Mesendoderm (in vitro differentiated cells): Measurements from ENCODE around the gene CFAP126.
A peak's percentile ranks its signal among the peaks of the same experiment; 100 is the strongest.
"Not testable (repeated sequence)": the region's sequence is repeated elsewhere in the genome, so short reads cannot be mapped to it uniquely, and the experiment has no call there.

Experiments used
- DNase-seq: peaks from one replicate; pipeline ENCODE4 v3.0.0; 2013
- H2AK5ac ChIP-seq: 2 replicates; pipeline ENCODE4 v1.6.1; 2013; ENCODE audit warnings: low read length, inconsistent platforms
- H2BK120ac ChIP-seq: 2 replicates; pipeline ENCODE4 v1.6.1; 2013; ENCODE audit warnings: low read depth, mild to moderate bottlenecking, low read length, moderate library complexity, mixed read lengths
- H2BK15ac ChIP-seq: replicated peaks from 2 replicates; pipeline ENCODE4 v1.6.1; 2013; ENCODE audit warnings: low read depth, mild to moderate bottlenecking, moderate library complexity
- H2BK5ac ChIP-seq: 2 replicates; pipeline ENCODE4 v1.6.1; 2013; ENCODE audit warnings: low read length, inconsistent platforms
- H3K18ac ChIP-seq: 2 replicates; pipeline ENCODE4 v1.6.1; 2013; ENCODE audit warnings: mild to moderate bottlenecking, low read length, mixed read lengths
- H3K23ac ChIP-seq: one replicate; pipeline ENCODE4 v1.6.1; 2013; ENCODE audit warnings: low read length
- H3K27ac ChIP-seq: 2 replicates; pipeline ENCODE4 v1.5.1; 2013; ENCODE audit warnings: low read depth, mild to moderate bottlenecking, inconsistent platforms, low read length, moderate library complexity
- H3K27me3 ChIP-seq: 2 replicates; pipeline ENCODE4 v1.6.1; 2013; ENCODE audit warnings: low read length, control low read depth, mild to moderate bottlenecking, inconsistent platforms; ENCODE audit not compliant: insufficient read depth, poor library complexity
- H3K36me3 ChIP-seq: 2 replicates; pipeline ENCODE4 v1.6.1; 2013; ENCODE audit warnings: low read length, inconsistent platforms; ENCODE audit not compliant: control insufficient read depth, insufficient read depth
- H3K4ac ChIP-seq: one replicate; pipeline ENCODE4 v1.6.1; 2013; ENCODE audit warnings: low read depth, mild to moderate bottlenecking, low read length, moderate library complexity
- H3K4me1 ChIP-seq: 2 replicates; pipeline ENCODE4 v1.6.1; 2013; ENCODE audit warnings: low read depth, low read length, inconsistent platforms; ENCODE audit not compliant: control insufficient read depth
- H3K4me2 ChIP-seq: 2 replicates; pipeline ENCODE4 v1.6.1; 2013; ENCODE audit warnings: low read length
- H3K4me3 ChIP-seq: 2 replicates; pipeline ENCODE4 v1.5.1; 2013; ENCODE audit warnings: mild to moderate bottlenecking, low read length
- H3K56ac ChIP-seq: one replicate; pipeline ENCODE4 v1.6.1; 2013; ENCODE audit warnings: low read length
- H3K79me1 ChIP-seq: 2 replicates; pipeline ENCODE4 v1.6.1; 2013; ENCODE audit warnings: low read length, inconsistent platforms
- H3K79me2 ChIP-seq: 2 replicates; pipeline ENCODE4 v1.6.1; 2013; ENCODE audit warnings: mild to moderate bottlenecking, low read length; ENCODE audit not compliant: control insufficient read depth, insufficient read depth
- H3K9ac ChIP-seq: 2 replicates; pipeline ENCODE4 v1.6.1; 2013; ENCODE audit warnings: low read length, inconsistent platforms
- H4K5ac ChIP-seq: one replicate; pipeline ENCODE4 v1.6.1; 2013; ENCODE audit warnings: low read length
- H4K8ac ChIP-seq: one replicate; pipeline ENCODE4 v1.6.1; 2013; ENCODE audit warnings: low read depth, mild to moderate bottlenecking, control low read depth, low read length, moderate library complexity
- WGBS: extraction: QIAGEN DNeasy Blood & Tissue Kit; methylation state at CpG from one replicate; pipeline ENCODE4 v1.1.7; 2013; ENCODE audit warnings: low lambda C conversion rate, missing lambda C conversion rate; ENCODE audit not compliant: insufficient coverage; ENCODE audit errors: extremely low coverage; 5-methylcytosine and 5-hydroxymethylcytosine counted together

CFAP126 gene

GRCh38 chr1:161407451-161407985, 39.8 kb upstream of the CFAP126 start:
- Histone ChIP-seq H3K9ac (no peak overlapping the region), H2AK5ac (no peak overlapping the region), H2BK120ac (no peak overlapping the region), H3K79me2 (no peaks in the 10 kb centered on the region), H3K4ac (no peak overlapping the region), H3K4me2 (no peak overlapping the region), H3K56ac (no peak overlapping the region), H4K8ac (no peak overlapping the region), H3K79me1 (no peaks in the 10 kb centered on the region), H3K4me1 (no peaks in the 10 kb centered on the region), H3K4me3 (no peak overlapping the region), H3K23ac (no peak overlapping the region), H2BK15ac (no peak overlapping the region), H3K27me3 (no peaks in the 10 kb centered on the region), H2BK5ac (no peak overlapping the region), H3K36me3 (no peaks in the 10 kb centered on the region), H3K27ac (no peak overlapping the region), H3K18ac (no peak overlapping the region), H4K5ac (no peak overlapping the region)
- WGBS: no CpG with 5 or more reads among the region's 6 CpGs
- DNase-seq: no peak

DNA sequence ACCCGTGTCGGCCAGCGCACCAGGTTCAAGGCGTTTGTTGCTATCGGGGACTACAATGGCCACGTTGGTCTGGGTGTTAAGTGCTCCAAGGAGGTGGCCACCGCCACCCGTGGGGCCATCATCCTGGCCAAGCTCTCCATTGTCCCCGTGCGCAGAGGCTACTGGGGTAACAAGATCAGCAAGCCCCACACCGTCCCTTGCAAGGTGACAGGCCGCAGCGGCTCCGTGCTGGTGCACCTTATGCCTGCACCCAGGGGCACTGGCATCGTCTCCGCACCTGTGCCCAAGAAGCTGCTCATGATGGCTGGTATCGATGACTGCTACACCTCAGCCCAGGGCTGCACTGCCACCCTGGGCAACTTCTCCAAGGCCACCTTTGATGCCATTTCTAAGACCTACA, 38.9 kb upstream of the CFAP126 start:
- not testable (repeated sequence) for H3K27ac ChIP-seq, H2BK5ac ChIP-seq, H3K23ac ChIP-seq, H3K4me3 ChIP-seq, DNase-seq, H3K79me1 ChIP-seq, H4K8ac ChIP-seq, H3K4me2 ChIP-seq, H2AK5ac ChIP-seq, H3K18ac ChIP-seq, H4K5ac ChIP-seq, H3K4me1 ChIP-seq, H3K27me3 ChIP-seq, H3K56ac ChIP-seq, H3K4ac ChIP-seq, H2BK120ac ChIP-seq, H3K9ac ChIP-seq, H3K79me2 ChIP-seq, H2BK15ac ChIP-seq, H3K36me3 ChIP-seq
- no CpG with 5 or more reads among the region's 17 CpGs for WGBS

- no peak overlapping the region for H2AK5ac ChIP-seq
- H3K18ac ChIP-seq: no peak overlapping the region
- no peak overlapping the region for H3K27ac ChIP-seq
- H3K23ac ChIP-seq: no peak overlapping the region
- no peaks in the 10 kb centered on the region for H3K79me1 ChIP-seq
- H3K4me1 ChIP-seq: no peaks in the 10 kb centered on the region
- H3K36me3 ChIP-seq: no peaks in the 10 kb centered on the region
- no peak overlapping the region for H2BK15ac ChIP-seq
- H4K5ac ChIP-seq: no peak overlapping the region
- H3K4me2 ChIP-seq: no peak overlapping the region
- H2BK5ac ChIP-seq: no peak overlapping the region
- H3K79me2 ChIP-seq: no peaks in the 10 kb centered on the region
- no CpG with 5 or more reads among the region's 11 CpGs for WGBS
- no peak overlapping the region for H4K8ac ChIP-seq
- H3K56ac ChIP-seq: no peak overlapping the region
- H3K27me3 ChIP-seq: no peaks in the 10 kb centered on the region
- H3K4ac ChIP-seq: no peak overlapping the region
- H3K4me3 ChIP-seq: no peak overlapping the region
- no peak overlapping the region for H2BK120ac ChIP-seq
- DNase-seq: no peak
- H3K9ac ChIP-seq: no peak overlapping the region
Observed at GRCh38 chr1:161404051-161404597, 36.4 kb upstream of the CFAP126 start.

DNA sequence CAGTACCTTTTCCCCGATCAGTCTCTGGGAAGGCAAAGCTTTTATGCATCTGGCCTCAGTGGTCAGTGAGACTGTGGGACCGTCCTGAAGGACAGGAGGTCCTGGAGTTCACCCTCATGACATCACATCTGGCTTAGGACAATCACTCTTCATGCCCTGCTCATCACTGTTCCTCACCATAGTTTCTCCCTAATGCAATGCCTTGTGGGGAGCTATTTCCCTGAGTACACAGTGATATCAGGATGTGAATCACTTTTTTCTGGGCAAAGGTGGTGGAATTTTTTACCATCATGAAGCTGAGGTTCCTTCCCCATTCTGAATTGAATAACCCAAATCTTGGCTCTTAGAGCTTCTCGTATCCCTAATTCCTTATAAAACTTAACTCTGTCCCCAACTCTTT, 34.8 kb upstream of the CFAP126 start:
- H3K4me1 ChIP-seq: peaks cover 2% of the 10 kb centered on the region
- no peak overlapping the region for H3K4ac ChIP-seq
- H3K27ac ChIP-seq: no peak overlapping the region
- no peak overlapping the region for H4K8ac ChIP-seq
- H3K23ac ChIP-seq: no peak overlapping the region
- no peak overlapping the region for H4K5ac ChIP-seq
- no peak overlapping the region for H2BK15ac ChIP-seq
- H3K18ac ChIP-seq: no peak overlapping the region
- H3K79me1 ChIP-seq: no peaks in the 10 kb centered on the region
- H3K27me3 ChIP-seq: no peaks in the 10 kb centered on the region
- H2AK5ac ChIP-seq: no peak overlapping the region
- H3K56ac ChIP-seq: no peak overlapping the region
- H2BK120ac ChIP-seq: no peak overlapping the region
- no peak overlapping the region for H3K4me3 ChIP-seq
- no peak overlapping the region for H3K4me2 ChIP-seq
- no peaks in the 10 kb centered on the region for H3K36me3 ChIP-seq
- H3K79me2 ChIP-seq: no peaks in the 10 kb centered on the region
- H2BK5ac ChIP-seq: no peak overlapping the region
- no peak overlapping the region for H3K9ac ChIP-seq
- no CpG with 5 or more reads among the region's 3 CpGs for WGBS
- DNase-seq: no peak

DNA sequence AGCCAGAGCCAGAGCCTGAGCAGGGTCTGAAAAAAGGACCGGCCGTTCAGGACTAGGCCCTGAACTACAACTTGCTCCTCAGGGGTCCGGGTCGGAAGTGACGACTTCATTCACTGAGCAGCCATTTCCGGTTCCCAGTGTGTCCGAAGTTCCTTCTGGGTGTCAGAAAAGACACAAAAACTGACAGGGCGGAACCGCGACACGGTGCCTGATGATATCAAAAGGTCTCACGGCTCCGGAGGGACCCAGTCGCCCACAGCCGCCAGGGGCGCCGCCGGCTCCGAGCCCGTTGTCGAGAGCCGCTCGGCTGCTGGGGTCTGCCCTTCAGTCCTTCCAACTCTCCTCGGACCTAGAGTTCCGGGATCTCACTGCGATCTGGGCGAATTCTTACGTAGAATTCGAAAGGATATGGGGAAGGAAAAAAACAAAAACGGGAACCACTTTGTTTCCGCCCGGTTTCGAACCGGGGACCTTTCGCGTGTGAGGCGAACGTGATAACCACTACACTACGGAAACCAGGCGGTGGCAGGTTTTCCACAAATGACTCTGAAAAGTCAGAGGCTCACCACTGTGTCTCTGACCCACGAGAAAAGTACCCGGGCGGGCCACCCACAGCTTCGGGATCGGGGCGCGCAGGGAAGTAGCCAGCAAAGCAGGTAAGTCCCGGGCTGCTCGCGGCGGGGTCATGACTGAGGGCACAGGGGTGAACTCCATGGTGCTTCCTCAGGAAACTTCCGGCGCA, 31.8 kb upstream of the CFAP126 start:
- Histone ChIP-seq H2BK15ac (no peak overlapping the region), H3K4me2 (peak overlapping the region; percentile 53), H2BK120ac (no peak overlapping the region), H4K5ac (no peak overlapping the region), H3K23ac (no peak overlapping the region), H3K27ac (peak overlapping the region; percentile 84), H3K4ac (peak overlapping the region; percentile 60), H3K79me1 (no peaks in the 10 kb centered on the region), H3K27me3 (no peaks in the 10 kb centered on the region), H3K9ac (peak overlapping the region; percentile 90), H3K18ac (peak overlapping the region; percentile 84), H3K4me1 (peaks cover 2% of the 10 kb centered on the region), H3K79me2 (no peaks in the 10 kb centered on the region), H2BK5ac (no peak overlapping the region), H3K56ac (peak overlapping the region; percentile 94), H2AK5ac (no peak overlapping the region), H4K8ac (no peak overlapping the region), H3K36me3 (no peaks in the 10 kb centered on the region), H3K4me3 (peak overlapping the region; percentile 76)
- WGBS: no CpG with 5 or more reads among the region's 53 CpGs
- DNase-seq: peak; percentile 98
